GM18861 (cell line): ENCODE data around the gene MYL5.
"Not testable (repeated sequence)": the region's sequence is repeated elsewhere in the genome, so short reads cannot be mapped to it uniquely, and the experiment has no call there.

Source experiments
- ATAC-seq: cut with Tn5 transposase; IDR thresholded peaks from one replicate; pipeline ENCODE4 v1.9.1; 2021; ENCODE audit not compliant: unreplicated experiment

The MYL5 gene

DNA sequence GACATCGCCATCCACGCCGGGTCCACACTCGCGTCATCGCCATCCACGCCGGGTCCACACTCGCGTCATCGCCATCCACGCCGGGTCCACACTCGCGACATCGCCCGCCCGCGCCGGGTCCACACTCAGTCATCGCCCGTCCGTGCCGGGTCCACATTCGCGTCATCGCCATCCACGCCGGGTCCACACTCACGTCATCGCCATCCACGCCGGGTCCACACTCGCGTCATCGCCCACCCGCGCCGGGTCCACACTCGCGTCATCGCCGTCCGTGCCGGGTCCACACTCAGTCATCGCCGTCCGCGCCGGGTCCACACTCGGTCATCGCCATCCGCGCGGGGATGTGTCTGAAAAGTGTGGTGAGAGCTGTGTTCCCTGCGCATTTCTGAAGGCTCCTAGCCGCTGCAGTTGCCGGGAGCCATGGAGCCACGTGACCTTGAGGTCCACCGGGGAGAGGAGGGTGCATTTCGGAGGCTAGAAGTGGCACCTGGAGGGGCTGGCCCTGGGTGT, 48.6 kb downstream of the MYL5 start:
- ATAC-seq: no peak

DNA sequence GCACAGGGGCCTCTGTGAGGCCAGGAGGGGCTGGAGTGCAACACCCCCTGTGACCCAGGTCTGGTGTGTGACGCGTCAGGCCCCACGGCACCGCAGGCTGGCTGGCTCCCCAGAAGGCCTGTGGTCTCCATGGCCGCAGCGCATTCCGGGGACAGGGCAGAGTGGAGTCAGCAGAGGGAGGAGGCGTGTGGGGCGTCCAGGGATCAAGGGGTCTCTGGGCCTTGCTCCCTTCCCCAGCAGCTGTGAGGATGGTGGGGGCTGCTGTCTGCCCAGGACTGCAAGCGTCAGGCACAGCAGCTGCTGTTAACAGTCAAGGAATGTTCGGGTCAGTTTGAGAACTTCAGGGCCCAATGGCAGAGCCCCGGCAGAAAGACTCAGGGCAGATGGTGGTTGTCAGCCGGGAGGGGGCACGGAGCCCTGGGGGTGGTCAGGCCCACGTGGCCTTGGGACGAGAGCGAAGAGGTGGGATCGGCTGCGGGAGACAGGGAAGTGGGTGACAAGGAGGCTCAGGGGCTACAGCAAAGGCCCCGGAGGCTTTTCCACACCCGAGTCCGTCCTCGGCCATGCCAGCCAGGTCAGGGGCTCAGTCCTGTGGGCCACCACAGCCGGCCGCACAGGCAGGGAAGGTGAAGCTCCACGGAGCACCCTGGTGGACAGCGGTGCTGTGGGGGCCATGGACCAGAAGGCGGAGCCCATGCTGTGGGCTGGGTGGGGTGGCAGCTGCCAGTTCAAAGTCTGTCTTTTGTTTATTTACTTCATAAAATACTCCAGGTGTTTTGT, 49.6 kb downstream of the MYL5 start:
- no peak for ATAC-seq

DNA sequence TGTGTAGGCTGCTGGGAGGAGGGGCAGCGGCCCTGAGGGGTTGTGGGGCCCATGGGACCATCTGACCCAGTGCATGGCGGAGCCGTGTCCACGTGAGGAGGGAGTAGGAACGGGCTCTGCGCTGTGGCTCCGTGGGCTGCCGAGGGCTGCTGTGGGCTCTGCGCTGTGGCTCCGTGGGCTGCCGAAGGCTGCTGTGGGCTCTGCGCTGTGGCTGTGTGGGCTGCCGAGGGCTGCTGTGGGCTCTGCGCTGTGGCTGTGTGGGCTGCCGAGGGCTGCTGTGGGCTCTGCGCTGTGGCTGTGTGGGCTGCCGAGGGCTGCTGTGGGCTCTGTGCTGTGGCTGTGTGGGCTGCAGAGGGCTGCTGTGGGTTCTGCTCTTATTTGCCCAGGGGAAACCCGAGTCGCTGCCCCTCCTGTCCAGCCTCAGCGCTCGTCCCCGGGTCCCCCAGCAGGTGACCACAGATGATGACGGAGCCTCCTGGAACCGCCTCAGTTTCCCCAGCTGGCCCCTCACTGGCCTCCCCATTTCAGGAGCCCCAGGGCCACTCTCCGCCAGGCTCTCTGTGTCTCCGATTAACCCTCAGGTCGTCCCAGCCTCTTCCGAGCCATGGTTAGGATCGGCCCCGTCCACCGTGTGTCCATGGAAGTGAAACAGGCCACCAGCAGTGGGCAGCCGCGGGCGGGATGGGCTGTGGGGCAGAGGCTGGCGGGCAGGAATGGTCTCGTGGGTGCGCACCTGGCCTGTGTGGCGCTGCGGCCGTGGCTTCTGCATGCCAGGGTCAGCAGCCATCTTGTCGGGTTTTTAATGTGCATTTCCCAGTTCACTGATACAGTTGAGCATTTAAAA, 51.3 kb downstream of the MYL5 start:
- no peak for ATAC-seq

DNA sequence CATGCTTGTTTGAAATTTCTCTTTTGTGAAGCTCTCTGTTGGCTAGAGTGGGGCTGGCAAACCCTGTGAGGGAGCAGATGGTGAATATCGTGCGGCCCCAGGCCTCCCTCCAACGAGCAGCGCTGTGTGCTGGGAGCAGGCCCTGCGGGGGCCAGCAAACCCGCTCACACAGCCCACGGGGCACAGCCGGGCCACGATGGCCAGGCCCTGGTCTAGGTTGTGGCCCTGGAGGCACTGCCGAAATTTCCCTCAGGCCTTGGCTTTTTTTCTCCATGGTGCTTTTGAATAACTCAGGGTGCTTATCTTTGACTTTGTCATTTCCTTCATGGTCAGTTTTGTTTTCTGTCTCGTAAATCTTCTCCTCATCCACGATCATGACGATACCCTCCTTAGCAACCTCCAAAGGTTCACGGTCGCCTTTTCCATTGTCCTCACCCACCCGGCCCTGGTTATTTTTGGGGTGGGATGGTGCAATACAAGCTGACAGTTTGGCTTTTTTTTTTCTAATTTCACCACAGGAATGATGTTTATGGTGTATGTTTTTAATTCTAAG, 52.0 kb downstream of the MYL5 start:
- no peak for ATAC-seq

DNA sequence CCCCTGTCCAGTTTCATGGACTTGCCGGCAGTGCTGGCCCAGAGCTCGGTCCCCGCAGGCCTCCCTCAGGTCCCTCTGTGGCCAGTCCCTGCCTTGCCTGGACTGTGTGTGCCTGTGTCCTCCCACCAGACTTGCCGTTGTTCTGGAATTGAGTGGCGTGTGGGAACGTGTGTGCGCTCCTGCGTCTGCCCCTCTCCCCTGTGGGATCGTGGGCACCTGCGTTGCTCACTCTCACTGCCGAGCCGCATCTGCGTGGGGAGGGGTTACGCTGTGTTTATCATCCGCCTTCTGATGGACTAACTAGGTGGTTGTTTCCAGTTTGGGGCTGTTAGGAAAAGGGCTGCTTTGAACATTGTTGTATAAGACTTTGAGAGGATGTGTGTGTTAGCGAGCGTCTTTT, 52.5 kb downstream of the MYL5 start:
- no peak for ATAC-seq

DNA sequence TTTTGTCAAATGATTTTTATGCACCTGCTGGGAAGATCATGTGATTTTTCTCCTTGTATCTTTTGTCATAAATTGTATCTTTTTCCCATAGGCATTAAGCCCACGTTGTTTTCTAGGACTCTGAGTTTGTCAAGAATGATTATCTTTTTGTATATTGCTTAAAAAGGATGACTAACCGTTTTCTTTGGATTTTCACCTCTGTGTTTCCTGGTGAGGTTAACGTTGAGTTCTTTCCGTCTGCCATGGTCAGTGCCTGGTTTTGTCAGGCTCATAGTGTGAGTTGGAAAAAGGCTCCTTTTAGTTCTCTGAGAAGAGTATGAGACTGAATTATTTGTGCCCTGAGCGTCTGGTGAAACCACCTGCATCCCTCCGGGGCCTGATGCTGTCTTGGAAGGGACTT, 53.2 kb downstream of the MYL5 start:
- ATAC-seq: no peak

DNA sequence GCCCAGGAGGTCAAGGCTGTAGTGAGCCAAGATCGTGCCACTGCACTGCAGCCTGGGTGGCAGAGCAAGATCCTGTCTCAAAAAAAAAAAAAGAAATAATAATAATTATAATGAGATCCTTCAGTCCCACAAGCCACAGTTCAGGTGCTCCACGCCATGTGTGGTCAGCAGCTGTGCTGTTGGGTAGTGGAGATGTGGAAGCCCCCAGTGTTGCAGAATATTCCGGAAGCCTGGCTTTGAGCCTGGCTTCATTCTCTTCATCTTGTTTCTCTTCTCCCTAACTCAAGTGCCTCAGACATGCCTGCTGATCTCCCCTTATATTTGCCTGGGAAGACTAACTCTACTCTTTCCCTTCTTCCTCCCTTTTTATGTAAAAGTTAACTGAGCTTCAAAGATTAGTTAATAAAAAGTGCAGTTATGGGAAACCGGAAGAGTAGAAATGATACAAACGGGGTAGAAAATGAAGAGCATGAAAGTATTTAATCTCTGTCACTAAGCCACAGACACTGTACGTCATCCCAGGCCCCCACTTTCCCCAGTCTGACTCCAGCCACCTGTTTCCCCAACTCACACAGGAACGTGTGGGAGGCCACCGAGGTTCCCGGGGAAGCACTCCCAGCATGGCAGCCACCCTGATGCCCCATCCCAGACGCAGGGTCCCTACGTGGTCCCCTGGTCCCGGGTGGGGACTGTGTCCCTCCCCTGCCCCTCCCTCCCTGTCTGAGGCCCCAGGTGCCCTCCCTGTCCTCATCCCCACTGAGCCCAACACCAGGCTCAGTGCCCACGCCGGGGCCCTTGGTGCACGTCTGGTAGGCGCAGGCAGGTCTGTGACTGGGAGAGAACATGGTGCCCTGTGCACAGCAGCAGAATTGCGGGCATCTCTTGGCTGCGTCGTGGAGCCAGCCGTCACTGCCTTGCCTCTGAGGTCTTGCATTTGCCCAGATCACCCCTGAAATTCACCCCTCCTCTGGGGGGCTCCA, 55.3 kb downstream of the MYL5 start:
- no peak for ATAC-seq

DNA sequence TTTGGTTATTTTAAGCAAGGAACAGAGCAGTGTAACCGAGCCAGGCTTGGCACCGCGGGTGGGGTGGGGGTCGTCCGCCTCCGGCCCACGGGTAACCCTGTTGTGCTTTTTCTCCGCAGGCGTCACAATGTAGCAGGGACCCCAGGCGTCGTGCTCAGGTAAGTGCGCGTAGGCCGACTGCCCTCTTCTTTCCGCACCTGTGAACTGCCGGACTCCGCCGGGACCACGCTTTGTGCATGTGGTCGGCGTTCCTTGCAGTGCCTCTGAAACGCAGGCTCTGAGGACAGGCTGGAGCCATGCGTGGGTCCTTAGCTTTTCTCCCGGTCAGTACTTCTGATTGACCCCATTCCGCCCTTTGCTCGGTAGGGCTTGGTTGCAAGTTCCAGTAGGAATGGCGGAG, 56.2 kb downstream of the MYL5 start:
- ATAC-seq: no peak

DNA sequence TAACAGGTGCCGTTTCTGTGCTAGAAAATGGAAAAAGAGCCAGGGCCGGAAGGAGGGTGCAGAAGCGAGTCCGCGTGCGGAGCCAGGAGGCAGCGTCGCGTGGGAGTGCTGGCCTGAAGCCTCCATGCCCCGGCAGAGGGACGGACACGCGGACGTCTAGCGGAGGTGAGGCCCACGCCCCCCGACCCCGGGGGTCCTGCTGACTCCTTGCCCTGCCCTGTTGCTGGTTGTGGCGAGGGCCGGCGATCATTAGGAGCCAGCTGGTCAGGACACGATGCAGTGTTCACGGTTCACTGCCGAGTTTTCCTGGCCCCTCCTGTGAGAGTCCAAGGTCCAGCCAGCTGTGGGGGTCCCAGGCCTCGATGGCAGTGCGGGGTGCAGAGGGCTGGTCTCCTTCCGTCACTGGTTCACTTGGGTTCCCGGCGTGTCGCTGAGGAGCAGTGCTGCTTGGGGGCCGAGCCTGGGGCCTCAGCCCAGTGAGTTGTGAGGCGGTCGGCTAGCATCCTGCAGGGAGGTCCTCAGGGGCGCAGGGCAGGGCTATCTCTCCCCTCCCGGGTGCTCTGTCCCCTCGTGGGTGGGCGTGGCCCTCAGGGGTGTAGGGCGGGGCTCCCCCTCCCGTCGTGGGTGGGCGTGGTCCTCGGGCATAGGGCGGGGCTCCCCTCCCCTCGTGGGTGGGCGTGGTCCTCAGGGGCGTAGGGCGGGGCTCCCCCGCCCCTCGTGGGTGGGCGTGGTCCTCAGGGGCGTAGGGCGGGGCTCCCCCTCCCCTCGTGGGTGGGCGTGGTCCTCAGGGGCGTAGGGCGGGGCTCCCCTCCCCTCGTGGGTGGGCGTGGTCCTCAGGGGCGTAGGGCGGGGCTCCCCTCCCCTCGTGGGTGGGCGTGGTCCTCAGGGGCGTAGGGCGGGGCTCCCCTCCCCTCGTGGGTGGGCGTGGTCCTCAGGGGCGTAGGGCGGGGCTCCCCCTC, 56.9 kb downstream of the MYL5 start:
- ATAC-seq: not testable (repeated sequence)
